Vagina (tissue), 2 donors: ENCODE results near the gene MFN1.

Experiments used
- CTCF ChIP-seq, 3 experiments: fragments of 450-650 bp in 2 of 3; fragments of 200-600 bp in 1 of 3; sonication (generic) in 1 of 3; IDR thresholded peaks; one replicate each; pipeline ENCODE4 v1.5.1; 2017 to 2019; ENCODE audit warnings: antibody characterized with exemption in 3 of 3, mild to moderate bottlenecking in 2 of 3, moderate library complexity in 2 of 3
- POLR2A ChIP-seq, 2 donors: fragments of 450-650 bp; IDR thresholded peaks; one replicate each; pipeline ENCODE4 v1.6.1; 2017; ENCODE audit warnings: antibody characterized with exemption in 2 of 2, mild to moderate bottlenecking in 2 of 2, moderate library complexity in 2 of 2

- TF ChIP-seq POLR2A (IDR thresholded peaks at IDR 0.05) = no peak
- no peak for TF ChIP-seq CTCF (IDR thresholded peaks at IDR 0.05)
Measured at GRCh38 chr3:179309225-179310078, 38.1 kb upstream of the MFN1 start.
